Heart left ventricle (tissue), 16 donors: ENCODE measurements around the gene PTPRO. TPM values are rescaled to one million over a fixed set of nuclear protein-coding genes. Genes with fewer than 3 reads are reported as not detected.
A peak's percentile ranks its signal among the peaks of the same experiment; 100 is the strongest.

Source experiments
- ATAC-seq, 4 donors: fragments of 200-7000 bp; cut with Tn5 transposase; one replicate each; pipeline ENCODE4 v1.9.1; 2020 to 2022; ENCODE audit warnings: moderate library complexity in 4 of 4, mild to moderate bottlenecking in 3 of 4, moderate number of reproducible peaks in 1 of 4
- DNase-seq, 5 donors: peaks; one replicate each; pipeline ENCODE4 v3.0.0-alpha.2; 2020
- H3K27ac ChIP-seq, 12 donors: fragments of 200-600 bp; sonication (generic) in 4 of 12; one replicate each; pipeline versions ENCODE4 v1.5.0 to v1.8.0; 2016 to 2022; ENCODE audit warnings: mild to moderate bottlenecking in 2 of 12
- H3K27me3 ChIP-seq, 9 donors: fragments of 200-600 bp; sonication (generic) in 2 of 9; one replicate each; pipeline versions ENCODE4 v1.5.1 to v1.8.0; 2016 to 2022; ENCODE audit warnings: mild to moderate bottlenecking in 3 of 9
- H3K36me3 ChIP-seq, 9 donors: fragments of 200-600 bp; sonication (generic) in 2 of 9; one replicate each; pipeline versions ENCODE4 v1.5.0 to v1.8.0; 2018 to 2022; ENCODE audit warnings: mild to moderate bottlenecking in 2 of 9
- H3K4me1 ChIP-seq, 12 donors: fragments of 200-600 bp; sonication (generic) in 4 of 12; one replicate each; pipeline versions ENCODE4 v1.5.0 to v1.8.0; 2016 to 2022; ENCODE audit warnings: mild to moderate bottlenecking in 3 of 12
- H3K4me3 ChIP-seq, 12 donors: fragments of 200-600 bp; sonication (generic) in 4 of 12; one replicate each; pipeline versions ENCODE4 v1.5.0 to v1.8.0; 2017 to 2022; ENCODE audit warnings: mild to moderate bottlenecking in 9 of 12, moderate library complexity in 4 of 12
- H3K9me3 ChIP-seq, 12 donors: fragments of 200-600 bp; sonication (generic) in 4 of 12; one replicate each; pipeline versions ENCODE4 v1.5.0 to v1.8.0; 2016 to 2022; ENCODE audit warnings: mild to moderate bottlenecking in 1 of 12
- POLR2A ChIP-seq, 2 donors: fragments of 450-650 bp; IDR thresholded peaks; one replicate each; pipeline ENCODE4 v1.6.1; 2017; ENCODE audit warnings: antibody characterized with exemption in 2 of 2, mild to moderate bottlenecking in 2 of 2, moderate library complexity in 2 of 2
- WGBS, 4 donors: extraction: QIAGEN DNeasy Blood & Tissue Kit in 2 of 4; methylation state at CpG; one replicate each; pipeline versions ENCODE4 v1.1.5 to v1.1.7; 2013 to 2018; 5-methylcytosine and 5-hydroxymethylcytosine counted together
- intact Hi-C, 10 donors: fragments of 100-400 bp; cut with DNase I; formaldehyde crosslinking; loops; one replicate each; pipeline versions ENCODE4 v1.11.1 to v1.14.2; 2022
- polyA plus RNA-seq, 2 donors: library from polyadenylated mRNA; stranded (reverse); fragments of 200-250 nt; gene quantifications; one replicate each; pipeline ENCODE4 v1.2.3, GENCODE V29; 2013
- total RNA-seq, 9 donors: library from RNA; depleted of rRNA in 2 of 9; stranded (reverse); fragments of >200 nt in 2 of 9; fragmentation: NEBNext Ultra II Directional in 3 of 9; extraction: Animal tissue kit (Norgen Biotek cat#: 25700) in 3 of 9; gene quantifications; one replicate each; pipeline versions ENCODE4 v1.1.0 to v1.2.4, GENCODE V29; 2016 to 2023
- TF ChIP-seq, protein P1 (sequence below), 12 donors: fragments of 200-600 bp; sonication (generic) in 4 of 12; IDR thresholded peaks; one replicate each; pipeline versions ENCODE4 v1.5.0 to v1.8.0; 2018 to 2022; ENCODE audit warnings: antibody characterized with exemption in 12 of 12, mild to moderate bottlenecking in 5 of 12
- donor health status: ischemic (EF 13 %, LVEDD 7.1; RV severe dilation, severe dysfunction).
- donor health status: healthy with polysubstance abuse.
- donor health status: DM: no; HTN: yes; CAD: no.
- donor health status: DM: no; HTN: no; CAD: no.
- donor health status: ischemic (EF 25% LVEDD 6.9; RV normal size, moderate dysfunction).
- donor health status: ischemic (EF 25% LVEDD 5.7; RV mildly dilated, moderate dysfunction).
- donor health status: healthy.
- donor health status: DM: yes; HTN: yes; CAD: no.
- donor health status: ischemic (EF 35%, LVEDD 5.7; RV mildly dilated, moderate dysfunction).
- donor health status: nonischemic (EF 11% LVEDD 7.7; RV severe dilation, severe dysfunction).
- donor health status: DM: yes; HTN: yes; CAD: no.
- donor health status: PGD.
- donor health status: ischemic (EF 29% LVEDD 5.4; RV normal size, mild dysfunction).
- donor health status: nonischemic (EF 23%, LVEDD 6.1; RV moderate dilation, normal function).

Gene PTPRO
- total and polyA plus RNA-seq, 11 donors: 0.20 to 9.3 (median 0.57) TPM

- H3K4me1 ChIP-seq: peaks cover 0 to 7% (median 0%) of the 10 kb centered on the region in 12 donors
- TF ChIP-seq, protein P1, sequence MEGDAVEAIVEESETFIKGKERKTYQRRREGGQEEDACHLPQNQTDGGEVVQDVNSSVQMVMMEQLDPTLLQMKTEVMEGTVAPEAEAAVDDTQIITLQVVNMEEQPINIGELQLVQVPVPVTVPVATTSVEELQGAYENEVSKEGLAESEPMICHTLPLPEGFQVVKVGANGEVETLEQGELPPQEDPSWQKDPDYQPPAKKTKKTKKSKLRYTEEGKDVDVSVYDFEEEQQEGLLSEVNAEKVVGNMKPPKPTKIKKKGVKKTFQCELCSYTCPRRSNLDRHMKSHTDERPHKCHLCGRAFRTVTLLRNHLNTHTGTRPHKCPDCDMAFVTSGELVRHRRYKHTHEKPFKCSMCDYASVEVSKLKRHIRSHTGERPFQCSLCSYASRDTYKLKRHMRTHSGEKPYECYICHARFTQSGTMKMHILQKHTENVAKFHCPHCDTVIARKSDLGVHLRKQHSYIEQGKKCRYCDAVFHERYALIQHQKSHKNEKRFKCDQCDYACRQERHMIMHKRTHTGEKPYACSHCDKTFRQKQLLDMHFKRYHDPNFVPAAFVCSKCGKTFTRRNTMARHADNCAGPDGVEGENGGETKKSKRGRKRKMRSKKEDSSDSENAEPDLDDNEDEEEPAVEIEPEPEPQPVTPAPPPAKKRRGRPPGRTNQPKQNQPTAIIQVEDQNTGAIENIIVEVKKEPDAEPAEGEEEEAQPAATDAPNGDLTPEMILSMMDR (IDR thresholded peaks at IDR 0.05): no peak
- no peak for TF ChIP-seq POLR2A (IDR thresholded peaks at IDR 0.05)
- H3K27me3 ChIP-seq: peaks cover 0 to 3% (median 0%) of the 10 kb centered on the region in 9 donors
- intact Hi-C loops: no loop called here
- ATAC-seq: no peak
- H3K4me3 ChIP-seq: no peak overlapping the region
- no peak overlapping the region for H3K27ac ChIP-seq
- no peaks in the 10 kb centered on the region for H3K9me3 ChIP-seq
- DNase-seq: no peak
- WGBS, 4 donors: 92 to 99% (median 95%) methylated on average over 2 of the region's 2 CpGs
- H3K36me3 ChIP-seq: peaks cover 0 to 14% (median 0%) of the 10 kb centered on the region in 9 donors
Measured at GRCh38 chr12:15555446-15555845, 233.1 kb downstream of the PTPRO start.

- intact Hi-C loops: no loop called here
- WGBS, 4 donors: 75 to 85% (median 77%) methylated on average over 5 of the region's 5 CpGs
Measured at GRCh38 chr12:15556411-15557102, 234.2 kb downstream of the PTPRO start.

DNA sequence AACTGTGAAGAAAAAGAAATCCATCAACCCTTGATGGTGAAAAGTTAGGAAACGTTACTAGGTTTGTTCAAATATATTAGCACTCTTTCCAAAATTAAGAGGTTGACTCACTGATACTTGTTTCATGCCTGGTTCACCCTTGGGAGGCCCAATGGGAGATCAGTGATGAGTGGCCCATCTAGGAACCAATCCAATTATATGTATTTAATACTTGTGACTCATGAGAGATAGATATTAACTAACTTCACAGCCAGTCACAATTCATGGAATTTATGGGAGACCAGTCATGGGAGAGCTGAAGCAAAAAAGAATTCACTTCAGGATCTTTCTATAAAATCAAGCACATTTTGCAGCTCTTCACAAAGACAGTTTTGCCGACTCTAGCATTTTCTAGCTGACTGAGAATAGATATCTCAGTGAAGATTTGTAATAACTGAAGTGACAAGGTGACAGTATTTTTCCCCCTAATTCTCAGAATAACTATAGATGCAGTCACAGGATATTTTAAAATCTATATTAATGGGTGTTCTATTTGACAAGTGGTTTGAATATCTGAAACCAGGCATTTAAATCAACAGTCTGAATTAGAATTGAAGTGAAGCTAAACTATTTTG lies 236.7 kb downstream of the PTPRO start:
- 73 to 80% (median 79%) methylated on average over 2 of the region's 2 CpGs for WGBS, 4 donors
- ATAC-seq: no peak
- no peak overlapping the region for H3K27ac ChIP-seq
- no peak overlapping the region for H3K4me3 ChIP-seq
- H3K27me3 ChIP-seq: no peaks in the 10 kb centered on the region
- peaks cover 0 to 7% (median 0%) of the 10 kb centered on the region in 9 donors for H3K36me3 ChIP-seq
- intact Hi-C loops: no loop called here
- TF ChIP-seq POLR2A (IDR thresholded peaks at IDR 0.05): no peak
- TF ChIP-seq, protein P1 (IDR thresholded peaks at IDR 0.05): no peak
- no peak for DNase-seq
- H3K9me3 ChIP-seq: no peaks in the 10 kb centered on the region
- peaks cover 0 to 38% (median 0%) of the 10 kb centered on the region in 12 donors for H3K4me1 ChIP-seq

More at GRCh38 chr12:15556411-15557102, 234.2 kb downstream of the PTPRO start:
- H3K27me3 ChIP-seq: peaks cover 0 to 3% (median 0%) of the 10 kb centered on the region in 9 donors
- no peaks in the 10 kb centered on the region for H3K9me3 ChIP-seq
- H3K27ac ChIP-seq: no peak overlapping the region
- H3K4me3 ChIP-seq: no peak overlapping the region
- peaks cover 0 to 7% (median 0%) of the 10 kb centered on the region in 9 donors for H3K36me3 ChIP-seq
- no peak for ATAC-seq
- no peak for TF ChIP-seq POLR2A (IDR thresholded peaks at IDR 0.05)
- TF ChIP-seq, protein P1 (IDR thresholded peaks at IDR 0.05): no peak
- no peak for DNase-seq
- peaks cover 0 to 19% (median 0%) of the 10 kb centered on the region in 12 donors for H3K4me1 ChIP-seq

DNA sequence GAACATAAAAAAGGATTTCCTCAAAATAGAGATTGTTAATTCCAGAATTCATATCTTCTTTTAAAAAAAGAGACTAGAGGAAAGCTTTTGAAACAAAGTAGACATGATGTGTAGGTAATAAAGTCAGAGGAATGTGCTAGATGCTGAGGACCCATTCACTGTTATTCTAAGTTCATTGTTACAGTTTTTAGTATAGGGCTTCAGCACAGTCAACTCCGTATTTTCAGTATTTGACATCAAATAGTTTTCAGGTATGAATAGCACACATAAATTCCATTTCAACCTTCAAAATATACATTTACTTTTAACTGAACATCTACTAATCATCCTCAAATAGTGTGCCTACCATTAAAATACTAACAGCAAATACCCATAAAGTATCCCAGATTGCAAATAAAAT lies 239.1 kb downstream of the PTPRO start:
- Histone ChIP-seq H3K27ac (peak overlapping the region in 1 of 12 donors; percentile 77), H3K9me3 (no peaks in the 10 kb centered on the region), H3K4me3 (no peak overlapping the region), H3K36me3 (peaks cover 0 to 7% (median 0%) of the 10 kb centered on the region in 9 donors), H3K4me1 (peaks cover 0 to 43% (median 0%) of the 10 kb centered on the region in 12 donors), H3K27me3 (no peaks in the 10 kb centered on the region)
- TF ChIP-seq, protein P1 (IDR thresholded peaks at IDR 0.05): no peak
- TF ChIP-seq POLR2A (IDR thresholded peaks at IDR 0.05): no peak
- ATAC-seq (no peak), DNase-seq (no peak)
- WGBS, 4 donors: 90 to 95% (median 94%) methylated on average over 1 of the region's 1 CpG
- intact Hi-C loops: no loop called here
